ENCODE data around the gene AOC2. TPM values are rescaled to one million over a fixed set of nuclear protein-coding genes. Genes with fewer than 3 reads are reported as not detected.

Gene AOC2
- total and polyA plus RNA-seq, 9 of the 15 experiments (the other 6 are each of a cell fraction or from before 2014, with no cell fraction given): 0.08 to 0.91 (median 0.49) TPM

DNA sequence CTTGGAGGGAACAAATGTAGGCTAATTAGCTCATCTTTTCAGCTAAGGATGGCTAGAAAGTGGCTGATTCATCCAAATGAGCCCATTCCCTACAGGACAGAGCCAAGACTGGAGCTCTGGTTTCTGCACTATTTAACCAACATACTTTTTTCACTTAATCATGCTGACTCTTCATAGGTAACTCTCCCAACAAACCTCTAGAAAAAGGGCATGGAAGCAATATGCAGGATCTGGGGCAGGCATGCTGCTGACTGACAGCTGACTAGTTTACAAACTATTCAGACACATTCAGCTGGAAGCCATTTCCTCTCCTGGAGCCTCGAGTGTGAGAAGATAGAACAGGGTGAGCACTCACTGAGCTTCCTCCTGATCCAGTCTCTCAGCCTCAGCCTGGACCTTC is 26.5 kb upstream of the AOC2 start:
- CTCF ChIA-PET (ENCODE audit: low intra/inter-chr PET ratio): no interaction called here

DNA sequence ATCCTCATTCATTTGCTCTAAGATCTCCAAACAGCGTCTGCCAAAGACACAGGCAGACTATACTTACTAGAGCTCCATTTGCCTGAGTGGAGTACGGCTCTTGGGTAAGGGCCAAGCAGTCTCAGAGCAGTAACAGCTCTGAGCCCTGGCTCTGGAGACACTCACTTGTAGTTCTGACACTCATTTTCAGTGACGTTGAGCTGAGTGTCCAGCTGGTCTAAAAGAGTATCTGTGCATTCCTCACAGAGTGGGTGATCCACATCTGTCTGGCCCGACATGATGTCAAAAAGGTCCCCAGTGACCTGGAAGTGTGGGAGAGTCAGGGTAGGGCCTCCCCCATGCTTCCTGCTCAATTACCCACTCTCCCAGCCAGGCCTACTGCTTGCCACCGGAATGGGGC is 26.0 kb upstream of the AOC2 start:
- Histone ChIP-seq H3K9ac (ENCODE audit: insufficient read depth in 1 of 2, low read depth in 2 of 2, low read length in 2 of 2) (no peak overlapping the region; a peak in 1 of 4 replicates), H3K4me1 (replicated peaks in 1 of 2; ENCODE audit: control insufficient read depth in 2 of 2, insufficient read depth in 2 of 2, low read length in 2 of 2) (peaks cover 0 to 4% of the 10 kb centered on the region in 2 experiments; a peak in 2 of 5 replicates), H3K27ac (ENCODE audit: extremely low read depth, low read depth, low read length) (no peak overlapping the region), H3K4me3 (no peak overlapping the region), H3K79me2 (ENCODE audit: control insufficient read depth, insufficient read depth, low read length) (peaks cover 17% of the 10 kb centered on the region), H3K36me3 (ENCODE audit: control insufficient read depth, insufficient read depth, low read length) (peaks cover 91% of the 10 kb centered on the region), H2AFZ (ENCODE audit: low read depth, low read length) (no peak overlapping the region), H3K9me1 (ENCODE audit: control insufficient read depth, insufficient read depth, low read length) (no peaks in the 10 kb centered on the region), H4K20me1 (replicated peaks; ENCODE audit: control insufficient read depth, insufficient read depth, low read length) (no peaks in the 10 kb centered on the region), H3K4me2 (ENCODE audit: insufficient read depth, low read length) (no peak overlapping the region), H3K9me3 (replicated peaks; ENCODE audit: control insufficient read depth, insufficient read depth, low read depth, low read length) (no peaks in the 10 kb centered on the region), H3K27me3 (ENCODE audit: control insufficient read depth in 2 of 2, insufficient read depth in 2 of 2, low read length in 2 of 2) (no peaks in the 10 kb centered on the region)
- no peak for ATAC-seq
- CTCF ChIA-PET (ENCODE audit: low intra/inter-chr PET ratio): no interaction called here
- in situ Hi-C loops (cut with MboI): no loop called here
- FAIRE-seq: no peak
- WGBS (ENCODE audit: insufficient coverage, low coverage, missing lambda C conversion rate): 94% methylated on average over 5 of the region's 5 CpGs
- no peak for TF ChIP-seq CBFA2T2 (conservative IDR thresholded peaks at IDR 0.05)
- TF ChIP-seq NCOA1 (IDR thresholded peaks at IDR 0.05; ENCODE audit: low read depth): no peak
- TF ChIP-seq, protein P1, sequence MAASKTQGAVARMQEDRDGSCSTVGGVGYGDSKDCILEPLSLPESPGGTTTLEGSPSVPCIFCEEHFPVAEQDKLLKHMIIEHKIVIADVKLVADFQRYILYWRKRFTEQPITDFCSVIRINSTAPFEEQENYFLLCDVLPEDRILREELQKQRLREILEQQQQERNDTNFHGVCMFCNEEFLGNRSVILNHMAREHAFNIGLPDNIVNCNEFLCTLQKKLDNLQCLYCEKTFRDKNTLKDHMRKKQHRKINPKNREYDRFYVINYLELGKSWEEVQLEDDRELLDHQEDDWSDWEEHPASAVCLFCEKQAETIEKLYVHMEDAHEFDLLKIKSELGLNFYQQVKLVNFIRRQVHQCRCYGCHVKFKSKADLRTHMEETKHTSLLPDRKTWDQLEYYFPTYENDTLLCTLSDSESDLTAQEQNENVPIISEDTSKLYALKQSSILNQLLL (CRISPR knock-in tag; IDR thresholded peaks at IDR 0.05; ENCODE audit: borderline replicate concordance): no peak
- TF ChIP-seq TEAD2 (tag; IDR thresholded peaks at IDR 0.05): no peak
- no peak for TF ChIP-seq CBX3 (IDR thresholded peaks at IDR 0.05; ENCODE audit: borderline replicate concordance in 1 of 2, low read length in 2 of 2)
- TF ChIP-seq, protein P2, sequence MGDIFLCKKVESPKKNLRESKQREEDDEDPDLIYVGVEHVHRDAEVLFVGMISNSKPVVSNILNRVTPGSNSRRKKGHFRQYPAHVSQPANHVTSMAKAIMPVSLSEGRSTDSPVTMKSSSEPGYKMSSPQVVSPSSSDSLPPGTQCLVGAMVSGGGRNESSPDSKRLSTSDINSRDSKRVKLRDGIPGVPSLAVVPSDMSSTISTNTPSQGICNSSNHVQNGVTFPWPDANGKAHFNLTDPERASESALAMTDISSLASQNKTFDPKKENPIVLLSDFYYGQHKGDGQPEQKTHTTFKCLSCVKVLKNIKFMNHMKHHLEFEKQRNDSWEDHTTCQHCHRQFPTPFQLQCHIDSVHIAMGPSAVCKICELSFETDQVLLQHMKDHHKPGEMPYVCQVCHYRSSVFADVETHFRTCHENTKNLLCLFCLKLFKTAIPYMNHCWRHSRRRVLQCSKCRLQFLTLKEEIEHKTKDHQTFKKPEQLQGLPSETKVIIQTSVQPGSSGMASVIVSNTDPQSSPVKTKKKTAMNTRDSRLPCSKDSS (IDR thresholded peaks at IDR 0.05; ENCODE audit: low read depth, partially characterized antibody): no peak
- no peak for TF ChIP-seq CBX1 (IDR thresholded peaks at IDR 0.05; ENCODE audit: low read depth)
- DNase-seq (ENCODE audit: extremely low read depth in 1 of 4, low spot score in 3 of 4): no peak
- POLR2A ChIA-PET: interaction anchor here (0.6 to 1.4 kb wide), 9 partner anchors 13 to 895 kb away, joined by 3 to 7 read pairs (median 3); partner anchors contain the start of genes COA3 and PSME3
- no TSS peak for BruUV-seq (replicated peaks)
- intact Hi-C loops (cut with micrococcal nuclease): no loop called here

More for the DNA sequence above, 26.5 kb upstream of the AOC2 start:
- Histone ChIP-seq H3K27ac (ENCODE audit: extremely low read depth, low read depth, low read length) (no peak overlapping the region), H3K36me3 (ENCODE audit: control insufficient read depth, insufficient read depth, low read length) (peaks cover 92% of the 10 kb centered on the region), H3K9me3 (replicated peaks; ENCODE audit: control insufficient read depth, insufficient read depth, low read depth, low read length) (no peaks in the 10 kb centered on the region), H3K4me2 (ENCODE audit: insufficient read depth, low read length) (no peak overlapping the region), H2AFZ (ENCODE audit: low read depth, low read length) (no peak overlapping the region), H3K4me1 (replicated peaks in 1 of 2; ENCODE audit: control insufficient read depth in 2 of 2, insufficient read depth in 2 of 2, low read length in 2 of 2) (no peaks in the 10 kb centered on the region), H3K4me3 (no peak overlapping the region), H3K9ac (ENCODE audit: insufficient read depth in 1 of 2, low read depth in 2 of 2, low read length in 2 of 2) (no peak overlapping the region; a peak in 1 of 4 replicates), H3K27me3 (ENCODE audit: control insufficient read depth in 2 of 2, insufficient read depth in 2 of 2, low read length in 2 of 2) (no peaks in the 10 kb centered on the region), H3K79me2 (ENCODE audit: control insufficient read depth, insufficient read depth, low read length) (peaks cover 13% of the 10 kb centered on the region), H4K20me1 (replicated peaks; ENCODE audit: control insufficient read depth, insufficient read depth, low read length) (no peaks in the 10 kb centered on the region), H3K9me1 (ENCODE audit: control insufficient read depth, insufficient read depth, low read length) (no peaks in the 10 kb centered on the region)
- TF ChIP-seq SMARCE1 (IDR thresholded peaks at IDR 0.05) (no peak), TGIF2 (CRISPR knock-in tag; IDR thresholded peaks at IDR 0.05) (no peak), SIN3A (IDR thresholded peaks at IDR 0.05; ENCODE audit: borderline replicate concordance in 2 of 2, control insufficient read depth in 1 of 2, low read depth in 2 of 2, low read length in 2 of 2) (no peak), ZFPM2 (CRISPR knock-in tag; IDR thresholded peaks at IDR 0.05) (no peak), ZNF121 (CRISPR knock-in tag; conservative IDR thresholded peaks at IDR 0.05) (no peak), TOE1 (IDR thresholded peaks at IDR 0.05; ENCODE audit: borderline replicate concordance) (no peak), TOE1 (CRISPR knock-in tag; IDR thresholded peaks at IDR 0.05; ENCODE audit: borderline replicate concordance, low read depth) (no peak), TEAD1 (CRISPR knock-in tag; IDR thresholded peaks at IDR 0.05) (no peak)
- 71% methylated on average over 1 of the region's 1 CpG for whole genome bisulfite sequencing (ENCODE audit: insufficient coverage, low coverage, missing lambda C conversion rate)
- no TSS peak for BruUV-seq (replicated peaks)
- in situ Hi-C loops (cut with MboI) (no loop called here), intact Hi-C loops (cut with micrococcal nuclease) (no loop called here)
- POLR2A ChIA-PET: interaction anchor here (0.6 to 1.4 kb wide), 10 partner anchors 12 to 895 kb away, joined by 3 to 7 read pairs (median 3); partner anchors contain the start of genes COA3, PSME3 and VPS25
- FAIRE-seq (no peak), ATAC-seq (no peak), DNase-seq (ENCODE audit: extremely low read depth in 1 of 4, low spot score in 3 of 4) (no peak)
